CD14-positive monocyte (primary cell): ENCODE results near the gene WNT11. TPM values are rescaled to one million over a fixed set of nuclear protein-coding genes. Genes with fewer than 3 reads are reported as not detected.

Source experiments
- DNase-seq, 3 donors: peaks; one replicate each; pipeline ENCODE4 v3.0.0-alpha.2; 2011 to 2022
- H2AFZ ChIP-seq: 2 replicates; pipeline ENCODE4 v1.6.0; 2012; ENCODE audit warnings: mild to moderate bottlenecking, low read depth, low read length, inconsistent platforms; ENCODE audit not compliant: insufficient read depth, poor library complexity, severe bottlenecking
- H3K27ac ChIP-seq, 2 donors: 1 replicate in 1 of 2; 2 replicates in 1 of 2; pipeline ENCODE4 v1.5.1; 2012 to 2013; ENCODE audit warnings: low read length in 2 of 2, control low read depth in 1 of 2, inconsistent platforms in 1 of 2, low read depth in 1 of 2, mild to moderate bottlenecking in 1 of 2
- H3K27me3 ChIP-seq, 2 donors: one replicate each; pipeline versions ENCODE4 v1.6.0 to v1.6.1; 2011 to 2013; ENCODE audit warnings: low read length in 2 of 2; ENCODE audit not compliant: control insufficient read depth in 2 of 2, insufficient read depth in 2 of 2
- H3K36me3 ChIP-seq, 2 donors: replicated peaks in 1 of 2; 1 replicate in 1 of 2; 2 replicates in 1 of 2; pipeline versions ENCODE4 v1.5.1 to v1.6.1; 2012 to 2013; ENCODE audit warnings: low read length in 2 of 2, control low read depth in 1 of 2, inconsistent platforms in 1 of 2, mild to moderate bottlenecking in 1 of 2; ENCODE audit not compliant: insufficient read depth in 2 of 2, control insufficient read depth in 1 of 2
- H3K4me1 ChIP-seq, 2 donors: 1 replicate in 1 of 2; 2 replicates in 1 of 2; pipeline versions ENCODE4 v1.5.1 to v1.6.1; 2012 to 2013; ENCODE audit warnings: low read length in 2 of 2, control low read depth in 1 of 2, inconsistent platforms in 1 of 2, mild to moderate bottlenecking in 1 of 2, moderate library complexity in 1 of 2; ENCODE audit not compliant: insufficient read depth in 2 of 2, control insufficient read depth in 1 of 2
- H3K4me2 ChIP-seq: replicated peaks from 2 replicates; pipeline ENCODE3; 2012; ENCODE audit warnings: low read length, moderate library complexity, mild to moderate bottlenecking; ENCODE audit not compliant: poor library complexity, severe bottlenecking; ENCODE audit errors: extremely low read depth
- H3K4me3 ChIP-seq, 3 experiments: fragments of 200-600 bp in 1 of 3; sonication (generic) in 1 of 3; replicated peaks in 1 of 3; 1 replicate in 2 of 3; 2 replicates in 1 of 3; pipeline ENCODE4 v1.5.1; 2011 to 2013; ENCODE audit warnings: low read length in 3 of 3, mild to moderate bottlenecking in 3 of 3, control low read depth in 2 of 3, low read depth in 2 of 3, inconsistent platforms in 1 of 3, moderate library complexity in 1 of 3
- H3K79me2 ChIP-seq: 2 replicates; pipeline ENCODE4 v1.6.0; 2012; ENCODE audit warnings: mild to moderate bottlenecking, control low read depth, inconsistent platforms, low read length, moderate library complexity; ENCODE audit not compliant: insufficient read depth
- H3K9ac ChIP-seq: 2 replicates; pipeline ENCODE4 v1.6.0; 2017; ENCODE audit warnings: low read length, mild to moderate bottlenecking; ENCODE audit not compliant: insufficient read depth, poor library complexity, severe bottlenecking
- H3K9me3 ChIP-seq, 2 donors: replicated peaks in 1 of 2; 1 replicate in 1 of 2; 2 replicates in 1 of 2; pipeline versions ENCODE4 v1.5.1 to v1.6.1; 2012 to 2013; ENCODE audit warnings: low read length in 2 of 2, control low read depth in 1 of 2; ENCODE audit not compliant: control insufficient read depth in 1 of 2, insufficient read depth in 1 of 2
- H4K20me1 ChIP-seq: 2 replicates; pipeline ENCODE4 v1.6.0; 2012; ENCODE audit warnings: mild to moderate bottlenecking, low read length, control low read depth, moderate library complexity; ENCODE audit not compliant: insufficient read depth
- H3K27ac Mint-ChIP-seq, 7 donors: one replicate each; pipeline ENCODE4 v1.8.0; 2020; ENCODE audit warnings: mild to moderate bottlenecking in 7 of 7, mixed read lengths in 7 of 7, moderate library complexity in 6 of 7, inconsistent platforms in 2 of 7
- H3K27me3 Mint-ChIP-seq, 3 donors: one replicate each; pipeline ENCODE4 v1.8.0; 2021 to 2022; ENCODE audit warnings: low read depth in 3 of 3, mild to moderate bottlenecking in 3 of 3, mixed read lengths in 3 of 3, moderate library complexity in 3 of 3, inconsistent platforms in 1 of 3
- H3K36me3 Mint-ChIP-seq, 2 donors: one replicate each; pipeline ENCODE4 v1.8.0; 2020; ENCODE audit warnings: mixed read lengths in 2 of 2, inconsistent platforms in 1 of 2, mild to moderate bottlenecking in 1 of 2
- H3K4me1 Mint-ChIP-seq: one replicate; pipeline ENCODE4 v1.8.0; 2020; ENCODE audit warnings: mild to moderate bottlenecking, mixed read lengths
- H3K4me3 Mint-ChIP-seq, 2 donors: one replicate each; pipeline ENCODE4 v1.8.0; 2020; ENCODE audit warnings: mild to moderate bottlenecking in 2 of 2, mixed read lengths in 2 of 2, moderate library complexity in 1 of 2
- H3K9me3 Mint-ChIP-seq, 7 donors: one replicate each; pipeline ENCODE4 v1.8.0; 2020 to 2022; ENCODE audit warnings: mixed read lengths in 7 of 7, mild to moderate bottlenecking in 6 of 7, moderate library complexity in 6 of 7, inconsistent platforms in 2 of 7
- WGBS: methylation state at CpG from one replicate; pipeline ENCODE4 v1.1.5; 2013; ENCODE audit warnings: missing lambda C conversion rate; ENCODE audit not compliant: insufficient coverage; 5-methylcytosine and 5-hydroxymethylcytosine counted together
- intact Hi-C, 2 donors: fragments of 100-400 bp; cut with micrococcal nuclease; formaldehyde crosslinking; loops; one replicate each; pipeline versions ENCODE4 v1.15.0 to v1.15.1; 2023
- polyA plus RNA-seq, 3 donors: library from polyadenylated mRNA; depleted of rRNA in 1 of 3; unstranded in 2 of 3; stranded (reverse) in 1 of 3; fragments of 300-500 nt in 2 of 3; fragments of >200 nt in 1 of 3; fragmentation: Illumina TruSeq in 2 of 3; gene quantifications; 1 replicate in 2 of 3; 2 replicates in 1 of 3; pipeline ENCODE4 v1.2.3, GENCODE V29; 2012 to 2021
- TF ChIP-seq, protein P1 (sequence below): fragments of 200-600 bp; IDR thresholded peaks from one replicate; pipeline ENCODE4 v1.8.0; 2022; ENCODE audit warnings: antibody characterized with exemption, mild to moderate bottlenecking

Gene WNT11
- polyA plus RNA-seq, 3 donors: 0.09 to 0.24 (median 0.21) TPM

- H3K36me3 Mint-ChIP-seq: no peaks in the 10 kb centered on the region
- WGBS: 100% methylated on average over 3 of the region's 10 CpGs
- H3K9me3 Mint-ChIP-seq: peaks cover 0 to 2% (median 0%) of the 10 kb centered on the region in 7 donors
- H3K4me1 Mint-ChIP-seq: peaks cover 42% of the 10 kb centered on the region
- Histone ChIP-seq H2AFZ (no peak overlapping the region), H3K4me2 (no peak overlapping the region), H4K20me1 (no peaks in the 10 kb centered on the region), H3K79me2 (no peaks in the 10 kb centered on the region), H3K9ac (no peak overlapping the region), H3K27ac (no peak overlapping the region), H3K9me3 (no peaks in the 10 kb centered on the region), H3K4me3 (no peak overlapping the region), H3K36me3 (no peaks in the 10 kb centered on the region), H3K27me3 (no peaks in the 10 kb centered on the region), H3K4me1 (peaks cover 27 to 37% of the 10 kb centered on the region in 2 donors)
- peak overlapping the region in 3 of 7 donors; percentile 60 to 74 (median 68) for H3K27ac Mint-ChIP-seq
- DNase-seq: no peak
- intact Hi-C loops: no loop called here
- H3K4me3 Mint-ChIP-seq: no peak overlapping the region
- peaks cover 0 to 6% (median 0%) of the 10 kb centered on the region in 3 donors for H3K27me3 Mint-ChIP-seq
- TF ChIP-seq, protein P1, sequence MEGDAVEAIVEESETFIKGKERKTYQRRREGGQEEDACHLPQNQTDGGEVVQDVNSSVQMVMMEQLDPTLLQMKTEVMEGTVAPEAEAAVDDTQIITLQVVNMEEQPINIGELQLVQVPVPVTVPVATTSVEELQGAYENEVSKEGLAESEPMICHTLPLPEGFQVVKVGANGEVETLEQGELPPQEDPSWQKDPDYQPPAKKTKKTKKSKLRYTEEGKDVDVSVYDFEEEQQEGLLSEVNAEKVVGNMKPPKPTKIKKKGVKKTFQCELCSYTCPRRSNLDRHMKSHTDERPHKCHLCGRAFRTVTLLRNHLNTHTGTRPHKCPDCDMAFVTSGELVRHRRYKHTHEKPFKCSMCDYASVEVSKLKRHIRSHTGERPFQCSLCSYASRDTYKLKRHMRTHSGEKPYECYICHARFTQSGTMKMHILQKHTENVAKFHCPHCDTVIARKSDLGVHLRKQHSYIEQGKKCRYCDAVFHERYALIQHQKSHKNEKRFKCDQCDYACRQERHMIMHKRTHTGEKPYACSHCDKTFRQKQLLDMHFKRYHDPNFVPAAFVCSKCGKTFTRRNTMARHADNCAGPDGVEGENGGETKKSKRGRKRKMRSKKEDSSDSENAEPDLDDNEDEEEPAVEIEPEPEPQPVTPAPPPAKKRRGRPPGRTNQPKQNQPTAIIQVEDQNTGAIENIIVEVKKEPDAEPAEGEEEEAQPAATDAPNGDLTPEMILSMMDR: no peak
Measured at GRCh38 chr11:76224461-76225121, 18.3 kb upstream of the WNT11 start.

DNA sequence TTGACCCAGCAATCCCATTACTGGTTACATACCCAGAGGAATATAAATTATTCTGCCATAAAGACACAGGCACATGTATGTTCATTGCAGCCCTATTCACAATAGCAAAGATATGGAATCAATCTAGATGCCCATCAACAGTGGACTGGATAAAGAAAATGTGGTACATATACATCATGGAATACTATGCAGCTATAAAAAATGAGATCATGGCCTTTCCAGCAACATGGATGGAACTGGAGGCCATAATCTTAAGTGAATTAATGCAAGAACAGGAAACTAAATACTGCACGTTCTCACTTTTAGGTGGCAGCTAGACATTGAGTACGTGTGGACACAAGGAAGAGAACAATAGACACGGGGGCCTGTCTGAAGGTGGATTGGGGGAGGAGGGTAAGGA is 15.1 kb upstream of the WNT11 start:
- no peak for DNase-seq
- H3K36me3 ChIP-seq: no peaks in the 10 kb centered on the region
- H3K4me1 ChIP-seq: peaks cover 6 to 13% of the 10 kb centered on the region in 2 donors
- Mint-ChIP-seq H3K27ac (no peak overlapping the region), H3K4me3 (no peak overlapping the region), H3K9me3 (peaks cover 0 to 2% (median 0%) of the 10 kb centered on the region in 7 donors), H3K4me1 (peaks cover 18% of the 10 kb centered on the region), H3K36me3 (no peaks in the 10 kb centered on the region), H3K27me3 (peaks cover 0 to 4% (median 1%) of the 10 kb centered on the region in 3 donors)
- 100% methylated on average over 2 of the region's 3 CpGs for WGBS
- no peak overlapping the region for H3K9ac ChIP-seq
- H3K4me3 ChIP-seq: no peak overlapping the region
- no peak overlapping the region for H3K27ac ChIP-seq
- H3K27me3 ChIP-seq: no peaks in the 10 kb centered on the region
- TF ChIP-seq, protein P1: no peak
- no peak overlapping the region for H2AFZ ChIP-seq
- H3K79me2 ChIP-seq: no peaks in the 10 kb centered on the region
- H3K4me2 ChIP-seq: no peak overlapping the region
- no peaks in the 10 kb centered on the region for H3K9me3 ChIP-seq
- intact Hi-C loops: no loop called here
- H4K20me1 ChIP-seq: no peaks in the 10 kb centered on the region
